LHCN-M2 (cell line): ENCODE results near the gene RNASET2. TPM values are rescaled to one million over a fixed set of nuclear protein-coding genes. Genes with fewer than 3 reads are reported as not detected.
A peak's percentile ranks its signal among the peaks of the same experiment; 100 is the strongest.
"Not testable (repeated sequence)": the region's sequence is repeated elsewhere in the genome, so short reads cannot be mapped to it uniquely, and the experiment has no call there.

Experiments used
- DNase-seq: peaks from one replicate; pipeline ENCODE4 v3.0.0-alpha.2; 2012; ENCODE audit warnings: low read depth
- total RNA-seq: library from RNA; depleted of rRNA; stranded (reverse); fragments of >200 nt; gene quantifications from 2 replicates; pipeline ENCODE4 v1.2.3, GENCODE V29; 2014

The RNASET2 gene
- total RNA-seq, 1 experiment from 2014 or later: 16.2 TPM

DNA sequence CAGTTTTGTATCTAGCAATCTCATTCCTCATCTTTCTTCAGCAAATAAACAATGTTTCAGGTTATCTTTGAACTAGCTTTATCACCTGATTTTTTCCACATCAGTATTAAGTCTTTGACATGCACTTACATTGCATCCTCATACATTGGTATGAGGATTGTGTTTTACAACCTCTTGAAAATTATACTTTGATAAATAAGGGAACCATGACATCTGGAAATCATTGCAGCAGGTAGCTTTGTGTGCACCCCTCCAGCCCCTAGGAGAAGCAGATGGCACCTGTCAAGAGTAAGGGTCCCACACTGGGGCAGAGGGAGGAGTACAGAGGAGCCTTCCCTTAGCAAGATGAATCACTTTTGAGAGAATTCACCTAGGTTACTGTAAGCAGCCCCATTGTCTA, 13.7 kb upstream of the RNASET2 start:
- no peak for DNase-seq

GRCh38 chr6:166969390-166970002, 13.1 kb upstream of the RNASET2 start:
- no peak for DNase-seq

GRCh38 chr6:166966268-166966667, 9.9 kb upstream of the RNASET2 start:
- DNase-seq: no peak

- DNase-seq: no peak
Observed at GRCh38 chr6:166960609-166960978, 4.2 kb upstream of the RNASET2 start.

GRCh38 chr6:166959911-166960608, 3.7 kb upstream of the RNASET2 start:
- no peak for DNase-seq

DNA sequence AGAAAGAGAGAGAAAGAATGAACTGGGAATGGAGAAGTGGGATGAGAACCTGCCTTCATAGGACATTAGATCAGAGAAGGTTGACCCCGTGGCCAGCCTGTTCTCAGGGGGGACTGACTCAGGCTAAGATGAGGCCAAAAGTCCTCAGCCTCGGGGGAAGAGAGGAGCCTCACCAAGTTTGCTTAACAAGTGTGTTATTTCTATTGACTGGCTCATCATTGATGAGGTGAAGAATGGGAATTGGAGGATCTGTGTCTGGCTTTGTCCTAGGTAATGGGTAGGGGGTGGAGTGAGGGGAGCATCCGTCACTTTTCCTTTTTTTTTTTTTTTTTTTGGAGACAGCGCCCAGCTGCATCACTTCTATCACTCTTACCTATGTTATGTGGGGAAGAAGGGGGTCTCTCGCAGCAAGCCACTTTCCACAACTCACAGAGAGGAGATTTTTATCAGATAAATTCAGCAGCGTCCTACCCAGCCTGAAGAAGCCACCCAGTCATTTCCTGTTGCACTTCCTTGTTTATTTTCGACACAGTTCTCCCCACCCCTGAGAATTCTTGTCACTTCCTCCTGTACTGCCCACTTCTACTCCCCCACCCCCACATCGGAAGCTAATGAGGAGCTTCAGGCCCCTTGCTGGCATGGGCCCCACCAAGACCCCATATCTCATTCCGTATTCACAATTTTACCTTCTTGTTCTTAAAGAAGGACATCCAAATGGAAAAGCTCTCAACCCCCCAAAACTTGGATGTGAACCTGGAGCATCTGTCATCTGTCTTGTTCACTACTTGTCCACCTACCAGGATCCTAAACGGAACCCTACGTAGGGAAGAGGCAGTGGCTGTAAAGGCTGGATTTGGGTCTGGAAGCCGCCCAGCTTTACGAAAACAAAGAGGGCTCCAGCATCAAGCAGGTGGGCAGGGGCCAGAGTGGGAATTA, 2.8 kb upstream of the RNASET2 start:
- DNase-seq: no peak

DNA sequence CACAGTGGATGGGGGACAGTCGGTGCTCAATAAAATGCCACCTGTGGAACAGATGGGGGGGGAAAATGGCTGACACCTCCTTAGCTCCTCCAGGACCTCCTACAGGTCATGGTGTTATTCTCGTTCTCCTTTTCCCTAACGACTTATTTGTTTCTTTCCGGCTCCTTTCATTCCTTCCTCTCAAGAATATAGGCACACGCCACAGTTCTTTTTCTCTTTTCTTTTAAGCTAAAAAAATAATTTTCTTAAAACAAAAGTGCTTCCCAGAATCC, 1.4 kb upstream of the RNASET2 start:
- DNase-seq: no peak

- no peak for DNase-seq
Observed at GRCh38 chr6:166957087-166957804, 896 bp upstream of the RNASET2 start.

- DNase-seq: no peak
Observed at GRCh38 chr6:166955865-166956443, 396 bp downstream of the RNASET2 start.

- DNase-seq: peak; percentile 15
Observed at GRCh38 chr6:166955121-166955864, 1.1 kb downstream of the RNASET2 start.

DNA sequence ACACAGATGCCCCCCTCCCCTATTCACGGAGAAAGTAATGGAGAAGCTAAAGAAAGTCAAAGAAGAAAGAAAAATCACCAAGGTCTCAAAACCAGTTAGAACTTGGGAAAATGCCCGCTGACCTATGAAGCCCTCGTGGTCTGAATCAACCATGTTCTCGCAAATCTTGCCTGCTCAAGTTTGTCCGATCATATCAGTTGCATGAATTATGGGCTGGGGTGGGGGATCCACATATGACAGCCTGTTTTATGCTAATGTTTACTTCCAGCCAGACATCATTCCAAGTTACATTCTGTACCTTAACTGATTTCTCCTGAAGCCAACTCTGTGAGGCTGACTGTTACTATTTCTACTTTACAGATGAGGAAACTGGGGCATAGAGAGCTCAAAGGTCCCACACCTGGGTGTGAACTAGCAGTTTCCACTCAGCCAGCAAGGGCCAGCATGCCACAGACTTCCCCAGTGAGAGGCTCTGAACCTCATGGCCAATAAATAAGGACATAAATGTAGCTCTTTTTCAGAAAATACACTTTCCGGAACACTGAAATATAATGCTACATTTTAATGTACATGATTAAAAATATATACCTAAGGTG, 2.1 kb downstream of the RNASET2 start:
- DNase-seq: no peak

DNA sequence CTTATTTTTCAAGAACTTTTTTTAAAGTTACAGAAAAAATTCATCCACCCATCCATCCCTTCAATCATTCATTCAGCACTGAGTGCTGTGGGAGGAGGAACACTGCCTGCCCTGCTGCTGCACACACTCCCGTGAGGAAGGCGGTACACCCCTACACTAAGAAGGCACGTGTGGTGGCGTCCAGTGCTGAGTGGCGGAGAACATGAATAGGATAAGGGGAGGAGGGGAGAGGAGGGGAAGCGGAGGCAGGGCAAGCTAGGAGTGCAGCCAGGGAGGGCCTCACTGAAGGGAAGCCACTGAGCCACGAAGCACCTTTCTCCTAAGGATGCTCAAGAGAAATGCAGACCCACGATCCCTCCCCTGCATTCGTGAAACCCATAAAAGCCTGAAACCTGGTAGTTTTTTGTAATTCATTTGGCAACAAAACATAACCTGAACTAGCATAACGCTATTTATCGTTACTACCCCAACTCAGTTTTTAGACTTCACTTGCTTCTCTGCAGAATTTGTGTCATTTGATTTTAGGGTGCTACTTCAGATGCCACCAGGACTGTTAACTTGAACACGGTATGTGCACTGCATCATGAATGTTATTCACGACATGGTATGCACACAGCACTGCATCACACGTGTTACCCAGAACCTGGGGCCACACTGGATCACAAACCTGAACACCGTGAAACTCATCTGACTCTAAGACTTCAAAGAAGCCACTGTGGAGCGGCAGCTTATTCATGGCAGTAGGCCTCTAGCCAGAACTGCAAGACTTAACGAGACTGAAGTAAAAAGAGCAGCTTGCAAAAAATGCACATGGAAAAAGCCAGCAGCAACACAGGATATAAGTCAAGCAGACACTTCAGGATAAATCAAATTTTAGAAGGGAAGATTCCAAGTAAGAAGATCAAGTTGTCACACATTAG, 3.5 kb downstream of the RNASET2 start:
- no peak for DNase-seq

GRCh38 chr6:166952121-166952520, 4.2 kb downstream of the RNASET2 start:
- no peak for DNase-seq

- no peak for DNase-seq
Observed at GRCh38 chr6:166951670-166952060, 4.7 kb downstream of the RNASET2 start.

GRCh38 chr6:166950892-166951669, 5.3 kb downstream of the RNASET2 start:
- peak; percentile 52 for DNase-seq

DNA sequence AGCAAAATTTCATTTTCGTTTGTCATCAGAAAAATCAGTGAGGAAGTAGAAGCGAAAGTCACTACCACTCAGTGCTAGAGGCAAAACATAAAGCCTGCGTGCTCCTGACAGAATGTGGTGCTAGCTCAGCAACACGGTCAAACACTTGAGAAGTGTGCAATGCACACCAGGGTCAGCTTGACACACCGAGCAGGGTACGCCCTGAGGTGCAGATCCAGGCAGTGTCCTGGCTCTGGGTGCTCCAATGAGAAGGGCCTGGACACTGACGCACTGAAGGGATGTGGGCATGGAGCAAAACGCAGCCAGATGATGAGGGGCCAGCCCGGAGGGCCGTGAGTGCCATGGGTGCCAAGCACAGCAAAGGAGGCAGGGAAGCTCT, 5.9 kb downstream of the RNASET2 start:
- no peak for DNase-seq

- no peak for DNase-seq
Observed at GRCh38 chr6:166949528-166950442, 6.6 kb downstream of the RNASET2 start.

GRCh38 chr6:166948724-166949123, 7.6 kb downstream of the RNASET2 start:
- DNase-seq: not testable (repeated sequence)
